Fibroblast of the conjunctiva (primary cell): ENCODE measurements around the gene TRAPPC2L.
"Not testable (repeated sequence)": the region's sequence is repeated elsewhere in the genome, so short reads cannot be mapped to it uniquely, and the experiment has no call there.

Experiments
- DNase-seq: peaks from one replicate; pipeline ENCODE4 v3.0.0-alpha.2; 2010; ENCODE audit warnings: low read depth

Gene TRAPPC2L

GRCh38 chr16:88819126-88819525, 37.8 kb upstream of the TRAPPC2L start:
- DNase-seq, result no peak

GRCh38 chr16:88820385-88821025, 36.4 kb upstream of the TRAPPC2L start:
- no peak for DNase-seq

- DNase-seq, result no peak
These were observed 35.6 kb upstream of the TRAPPC2L start for GRCh38 chr16:88821168-88821850.

GRCh38 chr16:88822281-88823040, 34.5 kb upstream of the TRAPPC2L start:
- no peak for DNase-seq

- not testable (repeated sequence) for DNase-seq
These were observed 33.3 kb upstream of the TRAPPC2L start for GRCh38 chr16:88823646-88824045.

- DNase-seq, result no peak
These were observed 32.5 kb upstream of the TRAPPC2L start for GRCh38 chr16:88824256-88825077.

- no peak for DNase-seq
These were observed 31.8 kb upstream of the TRAPPC2L start for GRCh38 chr16:88825146-88825545.

GRCh38 chr16:88826070-88826840, 30.7 kb upstream of the TRAPPC2L start:
- no peak for DNase-seq

GRCh38 chr16:88827727-88828126, 29.2 kb upstream of the TRAPPC2L start:
- DNase-seq, result no peak

- DNase-seq, result no peak
These were observed 28.2 kb upstream of the TRAPPC2L start for GRCh38 chr16:88828711-88829110.

- no peak for DNase-seq
These were observed 26.7 kb upstream of the TRAPPC2L start for GRCh38 chr16:88830258-88830657.

GRCh38 chr16:88830783-88831182, 26.1 kb upstream of the TRAPPC2L start:
- no peak for DNase-seq

- no peak for DNase-seq
These were observed 25.1 kb upstream of the TRAPPC2L start for GRCh38 chr16:88831838-88832237.

- DNase-seq, result no peak
These were observed 23.8 kb upstream of the TRAPPC2L start for GRCh38 chr16:88833086-88833485.

GRCh38 chr16:88834670-88835069, 22.3 kb upstream of the TRAPPC2L start:
- no peak for DNase-seq

GRCh38 chr16:88835383-88835782, 21.5 kb upstream of the TRAPPC2L start:
- DNase-seq, result no peak

GRCh38 chr16:88835818-88836217, 21.1 kb upstream of the TRAPPC2L start:
- no peak for DNase-seq

- no peak for DNase-seq
These were observed 20.1 kb upstream of the TRAPPC2L start for GRCh38 chr16:88836791-88837190.

GRCh38 chr16:88837806-88838205, 19.1 kb upstream of the TRAPPC2L start:
- no peak for DNase-seq

- no peak for DNase-seq
These were observed 18.4 kb upstream of the TRAPPC2L start for GRCh38 chr16:88838566-88838965.

- DNase-seq, result no peak
These were observed 17.8 kb upstream of the TRAPPC2L start for GRCh38 chr16:88839026-88839529.
